ENCODE results near the gene STK16. TPM values are rescaled to one million over a fixed set of nuclear protein-coding genes. Genes with fewer than 3 reads are reported as not detected.

The STK16 gene
- total and polyA plus RNA-seq, 4 donors, result 5.8 to 44.3 (median 23.7) TPM

GRCh38 chr2:219292616-219293015 lies 47.3 kb downstream of the STK16 start:
- Histone ChIP-seq H3K27ac (ENCODE audit: low read depth in 1 of 2, low read length in 2 of 2) (no peak overlapping the region), H3K9ac (ENCODE audit: low read depth in 1 of 2, low read length in 2 of 2) (no peak overlapping the region), H3K9me3 (ENCODE audit: control insufficient read depth in 4 of 4, low read length in 3 of 4) (no peaks in the 10 kb centered on the region), H3K27me3 (ENCODE audit: control insufficient read depth in 4 of 4, insufficient read depth in 4 of 4, low read length in 3 of 4) (no peaks in the 10 kb centered on the region), H3K4me3 (ENCODE audit: low read depth in 1 of 3, low read length in 3 of 3) (no peak overlapping the region), H3K36me3 (ENCODE audit: control insufficient read depth in 4 of 4, insufficient read depth in 3 of 4, low read depth in 1 of 4, low read length in 3 of 4) (no peaks in the 10 kb centered on the region), H3K4me1 (ENCODE audit: control insufficient read depth in 4 of 4, insufficient read depth in 4 of 4, low read length in 3 of 4) (peaks cover 0 to 4% (median 3%) of the 10 kb centered on the region in 4 donors)
- no peak for DNase-seq (ENCODE audit: low spot score)
- WGBS, result 92% methylated on average over 9 of the region's 9 CpGs
- TF ChIP-seq ZBTB33 (IDR thresholded peaks at IDR 0.05), result no peak

GRCh38 chr2:219293736-219294231 lies 48.5 kb downstream of the STK16 start:
- no peak for DNase-seq (ENCODE audit: low spot score)
- Histone ChIP-seq H3K36me3 (ENCODE audit: control insufficient read depth in 4 of 4, insufficient read depth in 3 of 4, low read depth in 1 of 4, low read length in 3 of 4) (no peaks in the 10 kb centered on the region), H3K4me3 (ENCODE audit: low read depth in 1 of 3, low read length in 3 of 3) (no peak overlapping the region), H3K9me3 (ENCODE audit: control insufficient read depth in 4 of 4, low read length in 3 of 4) (no peaks in the 10 kb centered on the region), H3K4me1 (ENCODE audit: control insufficient read depth in 4 of 4, insufficient read depth in 4 of 4, low read length in 3 of 4) (peaks cover 0 to 5% (median 4%) of the 10 kb centered on the region in 4 donors), H3K9ac (ENCODE audit: low read depth in 1 of 2, low read length in 2 of 2) (no peak overlapping the region), H3K27me3 (ENCODE audit: control insufficient read depth in 4 of 4, insufficient read depth in 4 of 4, low read length in 3 of 4) (no peaks in the 10 kb centered on the region), H3K27ac (ENCODE audit: low read depth in 1 of 2, low read length in 2 of 2) (no peak overlapping the region)
- 90% methylated on average over 5 of the region's 5 CpGs for WGBS
- no peak for TF ChIP-seq HNF4G (IDR thresholded peaks at IDR 0.05)
- TF ChIP-seq RXRA (IDR thresholded peaks at IDR 0.05), result no peak
- no peak for TF ChIP-seq EGR1 (IDR thresholded peaks at IDR 0.05; ENCODE audit: low read depth in 2 of 2)
- TF ChIP-seq JUND (IDR thresholded peaks at IDR 0.05), result no peak
- no peak for TF ChIP-seq FOXA2 (IDR thresholded peaks at IDR 0.05)
- TF ChIP-seq GABPA (IDR thresholded peaks at IDR 0.05 in 1 of 2, conservative IDR thresholded peaks at IDR 0.05 in 1 of 2), result no peak
- no peak for TF ChIP-seq SP1 (IDR thresholded peaks at IDR 0.05)
- TF ChIP-seq YY1 (IDR thresholded peaks at IDR 0.05), result no peak
- TF ChIP-seq, protein P1, sequence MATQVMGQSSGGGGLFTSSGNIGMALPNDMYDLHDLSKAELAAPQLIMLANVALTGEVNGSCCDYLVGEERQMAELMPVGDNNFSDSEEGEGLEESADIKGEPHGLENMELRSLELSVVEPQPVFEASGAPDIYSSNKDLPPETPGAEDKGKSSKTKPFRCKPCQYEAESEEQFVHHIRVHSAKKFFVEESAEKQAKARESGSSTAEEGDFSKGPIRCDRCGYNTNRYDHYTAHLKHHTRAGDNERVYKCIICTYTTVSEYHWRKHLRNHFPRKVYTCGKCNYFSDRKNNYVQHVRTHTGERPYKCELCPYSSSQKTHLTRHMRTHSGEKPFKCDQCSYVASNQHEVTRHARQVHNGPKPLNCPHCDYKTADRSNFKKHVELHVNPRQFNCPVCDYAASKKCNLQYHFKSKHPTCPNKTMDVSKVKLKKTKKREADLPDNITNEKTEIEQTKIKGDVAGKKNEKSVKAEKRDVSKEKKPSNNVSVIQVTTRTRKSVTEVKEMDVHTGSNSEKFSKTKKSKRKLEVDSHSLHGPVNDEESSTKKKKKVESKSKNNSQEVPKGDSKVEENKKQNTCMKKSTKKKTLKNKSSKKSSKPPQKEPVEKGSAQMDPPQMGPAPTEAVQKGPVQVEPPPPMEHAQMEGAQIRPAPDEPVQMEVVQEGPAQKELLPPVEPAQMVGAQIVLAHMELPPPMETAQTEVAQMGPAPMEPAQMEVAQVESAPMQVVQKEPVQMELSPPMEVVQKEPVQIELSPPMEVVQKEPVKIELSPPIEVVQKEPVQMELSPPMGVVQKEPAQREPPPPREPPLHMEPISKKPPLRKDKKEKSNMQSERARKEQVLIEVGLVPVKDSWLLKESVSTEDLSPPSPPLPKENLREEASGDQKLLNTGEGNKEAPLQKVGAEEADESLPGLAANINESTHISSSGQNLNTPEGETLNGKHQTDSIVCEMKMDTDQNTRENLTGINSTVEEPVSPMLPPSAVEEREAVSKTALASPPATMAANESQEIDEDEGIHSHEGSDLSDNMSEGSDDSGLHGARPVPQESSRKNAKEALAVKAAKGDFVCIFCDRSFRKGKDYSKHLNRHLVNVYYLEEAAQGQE (IDR thresholded peaks at IDR 0.05), result no peak
- TF ChIP-seq HNF4A (conservative IDR thresholded peaks at IDR 0.05), result no peak
- TF ChIP-seq, protein P2, sequence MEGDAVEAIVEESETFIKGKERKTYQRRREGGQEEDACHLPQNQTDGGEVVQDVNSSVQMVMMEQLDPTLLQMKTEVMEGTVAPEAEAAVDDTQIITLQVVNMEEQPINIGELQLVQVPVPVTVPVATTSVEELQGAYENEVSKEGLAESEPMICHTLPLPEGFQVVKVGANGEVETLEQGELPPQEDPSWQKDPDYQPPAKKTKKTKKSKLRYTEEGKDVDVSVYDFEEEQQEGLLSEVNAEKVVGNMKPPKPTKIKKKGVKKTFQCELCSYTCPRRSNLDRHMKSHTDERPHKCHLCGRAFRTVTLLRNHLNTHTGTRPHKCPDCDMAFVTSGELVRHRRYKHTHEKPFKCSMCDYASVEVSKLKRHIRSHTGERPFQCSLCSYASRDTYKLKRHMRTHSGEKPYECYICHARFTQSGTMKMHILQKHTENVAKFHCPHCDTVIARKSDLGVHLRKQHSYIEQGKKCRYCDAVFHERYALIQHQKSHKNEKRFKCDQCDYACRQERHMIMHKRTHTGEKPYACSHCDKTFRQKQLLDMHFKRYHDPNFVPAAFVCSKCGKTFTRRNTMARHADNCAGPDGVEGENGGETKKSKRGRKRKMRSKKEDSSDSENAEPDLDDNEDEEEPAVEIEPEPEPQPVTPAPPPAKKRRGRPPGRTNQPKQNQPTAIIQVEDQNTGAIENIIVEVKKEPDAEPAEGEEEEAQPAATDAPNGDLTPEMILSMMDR (IDR thresholded peaks at IDR 0.05; ENCODE audit: low read depth, low read length, missing input control), result no peak
- TF ChIP-seq, protein P3, sequence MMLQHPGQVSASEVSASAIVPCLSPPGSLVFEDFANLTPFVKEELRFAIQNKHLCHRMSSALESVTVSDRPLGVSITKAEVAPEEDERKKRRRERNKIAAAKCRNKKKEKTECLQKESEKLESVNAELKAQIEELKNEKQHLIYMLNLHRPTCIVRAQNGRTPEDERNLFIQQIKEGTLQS (IDR thresholded peaks at IDR 0.05), result no peak
- TF ChIP-seq RAD21 (IDR thresholded peaks at IDR 0.05), result no peak
- no peak for TF ChIP-seq FOXA1 (IDR thresholded peaks at IDR 0.05)
- no peak for TF ChIP-seq ZBTB33 (IDR thresholded peaks at IDR 0.05)
- no peak for TF ChIP-seq NR2F2 (IDR thresholded peaks at IDR 0.05)
- no peak for TF ChIP-seq TAF1 (conservative IDR thresholded peaks at IDR 0.05)
- no peak for TF ChIP-seq MAX (IDR thresholded peaks at IDR 0.05)

Measured in liver (tissue), 9 donors.